HAP-1 (cell line): ENCODE measurements around the gene TENT4B.

Source experiments
- DNase-seq, 2 experiments: peaks; one replicate each; pipeline ENCODE4 v3.0.0-alpha.2; 2016 to 2020; ENCODE audit warnings: low spot score in 2 of 2
- H3K27me3 ChIP-seq: fragments of 250-450 bp; sonication (Bioruptor Pico); 2 replicates; pipeline ENCODE4 v1.5.1; 2020; ENCODE audit warnings: low read depth, mild to moderate bottlenecking, moderate library complexity
- H3K36me3 ChIP-seq: fragments of 250-450 bp; sonication (Bioruptor Pico); replicated peaks from 2 replicates; pipeline ENCODE4 v1.5.1; 2020; ENCODE audit warnings: mild to moderate bottlenecking
- H3K4me1 ChIP-seq: fragments of 250-450 bp; sonication (Bioruptor Pico); 2 replicates; pipeline ENCODE4 v1.5.1; 2020; ENCODE audit warnings: mild to moderate bottlenecking
- H3K4me3 ChIP-seq: fragments of 250-450 bp; sonication (Bioruptor Pico); 2 replicates; pipeline ENCODE4 v1.5.1; 2020; ENCODE audit warnings: mild to moderate bottlenecking, moderate library complexity
- H3K9me3 ChIP-seq: fragments of 250-450 bp; sonication (Bioruptor Pico); 2 replicates; pipeline ENCODE4 v1.5.1; 2020; ENCODE audit warnings: mild to moderate bottlenecking, moderate library complexity
- in situ Hi-C: fragments of 300-500 bp; cut with MboI; formaldehyde crosslinking; loops from 3 replicates; pipeline ENCODE4 v1.14.3; 2020; ENCODE audit warnings: low sequenced_read_pairs, inconsistent platforms, mixed read lengths

TENT4B gene

GRCh38 chr16:50252874-50253513 is 99.9 kb downstream of the TENT4B start:
- in situ Hi-C loops, result no loop called here
- H3K4me3 ChIP-seq, result no peak overlapping the region
- H3K27me3 ChIP-seq, result no peaks in the 10 kb centered on the region
- peaks cover 2% of the 10 kb centered on the region; the same call in 1 of the 2 replicates for H3K4me1 ChIP-seq
- no peak for DNase-seq
- no peaks in the 10 kb centered on the region for H3K36me3 ChIP-seq
- H3K9me3 ChIP-seq, result no peaks in the 10 kb centered on the region

- Histone ChIP-seq H3K9me3 (no peaks in the 10 kb centered on the region), H3K4me1 (peaks cover 5% of the 10 kb centered on the region; the same call in 1 of the 2 replicates), H3K27me3 (no peaks in the 10 kb centered on the region), H3K36me3 (no peaks in the 10 kb centered on the region; the same call in 1 of the 2 replicates), H3K4me3 (no peak overlapping the region)
- in situ Hi-C loops, result no loop called here
- DNase-seq, result no peak
These were observed 100.4 kb downstream of the TENT4B start for GRCh38 chr16:50253514-50253910.

- in situ Hi-C loops, result no loop called here
- Histone ChIP-seq H3K36me3 (no peaks in the 10 kb centered on the region; the same call in 1 of the 2 replicates), H3K4me1 (peaks cover 5% of the 10 kb centered on the region; the same call in 1 of the 2 replicates), H3K9me3 (no peaks in the 10 kb centered on the region), H3K27me3 (no peaks in the 10 kb centered on the region), H3K4me3 (no peak overlapping the region)
- no peak for DNase-seq
These were observed 101.0 kb downstream of the TENT4B start for GRCh38 chr16:50254072-50254471.

- no peak overlapping the region for H3K4me3 ChIP-seq
- H3K4me1 ChIP-seq, result peaks cover 10% of the 10 kb centered on the region
- no peak for DNase-seq
- H3K27me3 ChIP-seq, result no peaks in the 10 kb centered on the region
- H3K9me3 ChIP-seq, result no peaks in the 10 kb centered on the region
- in situ Hi-C loops, result no loop called here
- H3K36me3 ChIP-seq, result no peaks in the 10 kb centered on the region; the same call in 1 of the 2 replicates
These were observed 102.4 kb downstream of the TENT4B start for GRCh38 chr16:50255538-50255937.

DNA sequence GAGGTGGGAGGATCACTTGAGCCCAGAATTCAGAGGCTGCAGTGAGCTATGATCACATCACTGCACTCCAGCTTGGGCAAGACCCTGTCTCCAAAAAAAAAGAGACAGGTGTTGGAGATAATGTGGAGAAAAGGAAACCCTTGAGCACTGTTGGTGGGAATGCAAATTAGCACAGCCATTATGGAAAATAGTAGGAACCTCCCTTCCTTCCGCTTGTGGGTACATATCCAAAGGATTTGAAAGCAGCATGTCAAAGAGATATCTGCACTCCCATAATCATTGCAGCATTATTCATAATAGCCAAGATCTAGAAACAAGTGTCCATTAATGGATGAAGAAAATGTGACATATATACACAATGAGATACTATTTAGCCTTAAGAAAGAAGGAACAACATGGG is 103.5 kb downstream of the TENT4B start:
- Histone ChIP-seq H3K4me1 (peaks cover 10% of the 10 kb centered on the region), H3K9me3 (no peaks in the 10 kb centered on the region), H3K27me3 (no peaks in the 10 kb centered on the region), H3K36me3 (no peaks in the 10 kb centered on the region; the same call in 1 of the 2 replicates), H3K4me3 (no peak overlapping the region)
- in situ Hi-C loops, result no loop called here
- no peak for DNase-seq

- H3K4me1 ChIP-seq, result peaks cover 10% of the 10 kb centered on the region
- H3K36me3 ChIP-seq, result no peaks in the 10 kb centered on the region; the same call in 1 of the 2 replicates
- no peak overlapping the region for H3K4me3 ChIP-seq
- DNase-seq, result no peak
- no peaks in the 10 kb centered on the region for H3K9me3 ChIP-seq
- in situ Hi-C loops, result no loop called here
- no peaks in the 10 kb centered on the region for H3K27me3 ChIP-seq
These were observed 104.8 kb downstream of the TENT4B start for GRCh38 chr16:50257876-50258275.

- H3K4me1 ChIP-seq, result peaks cover 8% of the 10 kb centered on the region
- no peaks in the 10 kb centered on the region for H3K9me3 ChIP-seq
- in situ Hi-C loops, result no loop called here
- peak in 1 of 2 experiments; percentile 61 for DNase-seq
- no peak overlapping the region for H3K4me3 ChIP-seq
- H3K36me3 ChIP-seq, result peaks cover 5% of the 10 kb centered on the region; the same call in 1 of the 2 replicates
- H3K27me3 ChIP-seq, result no peaks in the 10 kb centered on the region
These were observed 106.5 kb downstream of the TENT4B start for GRCh38 chr16:50259334-50260205.

GRCh38 chr16:50260206-50261159 is 107.4 kb downstream of the TENT4B start:
- Histone ChIP-seq H3K9me3 (no peaks in the 10 kb centered on the region), H3K36me3 (peaks cover 5% of the 10 kb centered on the region; the same call in 1 of the 2 replicates), H3K4me1 (peaks cover 8% of the 10 kb centered on the region), H3K27me3 (no peaks in the 10 kb centered on the region), H3K4me3 (no peak overlapping the region)
- no peak for DNase-seq
- in situ Hi-C loops, result no loop called here

DNA sequence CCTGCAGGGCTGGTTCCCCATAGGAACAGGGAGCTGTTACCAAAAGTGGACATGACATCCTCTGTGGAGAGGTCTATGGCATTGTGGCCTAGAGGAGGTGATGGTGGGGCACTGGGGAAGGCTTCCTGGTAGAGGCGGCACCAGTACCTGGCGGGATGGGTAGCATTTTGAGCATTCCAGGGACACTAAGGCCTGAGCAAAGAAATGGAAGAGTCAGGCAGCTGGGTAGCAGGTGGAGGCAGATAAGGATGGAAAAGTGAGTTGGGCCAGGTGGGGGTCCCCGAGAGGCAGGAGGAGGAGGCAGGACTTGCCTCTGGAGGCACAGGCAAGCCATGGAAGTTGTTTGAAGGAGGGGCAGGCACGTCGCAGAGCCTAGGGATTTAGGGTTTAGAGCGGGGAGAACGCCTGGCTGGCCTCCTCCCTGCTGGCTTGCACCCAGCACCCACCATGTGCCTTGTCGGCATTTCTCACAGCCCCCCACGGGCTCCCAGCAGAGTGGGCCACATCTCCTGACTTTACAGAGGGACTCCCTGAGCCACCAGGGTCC is 108.1 kb downstream of the TENT4B start:
- peaks cover 8% of the 10 kb centered on the region for H3K4me1 ChIP-seq
- in situ Hi-C loops, result no loop called here
- no peak overlapping the region for H3K4me3 ChIP-seq
- H3K36me3 ChIP-seq, result peaks cover 5% of the 10 kb centered on the region; the same call in 1 of the 2 replicates
- no peaks in the 10 kb centered on the region for H3K9me3 ChIP-seq
- DNase-seq, result no peak
- no peaks in the 10 kb centered on the region for H3K27me3 ChIP-seq

DNA sequence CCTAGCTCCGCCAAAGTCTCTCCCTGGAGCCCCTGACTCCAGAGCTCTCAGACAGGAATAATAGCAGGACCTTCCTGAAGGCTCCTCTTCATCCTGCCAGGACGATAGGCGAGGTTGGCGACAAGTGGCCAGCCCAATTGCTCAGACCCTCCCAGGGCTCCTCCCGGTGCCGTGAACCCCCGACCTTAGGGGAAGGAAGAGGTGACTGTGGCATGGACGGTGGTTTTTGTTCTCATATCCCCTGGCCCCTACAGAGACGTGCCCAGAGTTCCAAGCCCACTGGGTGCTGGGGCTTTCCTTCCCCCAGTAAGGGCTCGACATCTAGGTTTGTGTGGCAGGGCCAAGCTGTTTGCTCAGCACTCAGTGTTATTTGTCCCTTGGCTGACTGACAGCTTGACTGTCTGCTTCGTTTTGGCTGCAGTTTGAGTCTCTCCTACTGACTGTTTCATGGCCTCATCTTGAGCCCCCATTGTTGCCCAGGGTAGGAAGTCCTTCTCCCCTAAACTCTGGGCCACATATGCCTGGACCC is 108.7 kb downstream of the TENT4B start:
- in situ Hi-C loops, result no loop called here
- Histone ChIP-seq H3K27me3 (no peaks in the 10 kb centered on the region), H3K9me3 (no peaks in the 10 kb centered on the region), H3K4me1 (peaks cover 8% of the 10 kb centered on the region), H3K4me3 (no peak overlapping the region), H3K36me3 (peaks cover 5% of the 10 kb centered on the region; the same call in 1 of the 2 replicates)
- DNase-seq, result no peak

GRCh38 chr16:50263060-50263909 is 110.2 kb downstream of the TENT4B start:
- H3K4me3 ChIP-seq, result no peak overlapping the region
- H3K9me3 ChIP-seq, result no peaks in the 10 kb centered on the region
- H3K27me3 ChIP-seq, result no peaks in the 10 kb centered on the region
- DNase-seq, result no peak
- H3K4me1 ChIP-seq, result peaks cover 6% of the 10 kb centered on the region
- in situ Hi-C loops, result no loop called here
- H3K36me3 ChIP-seq, result 0 out of 2 replicates have a peak, but pooled peaks cover 5% of the 10 kb centered on the region
